Stomach smooth muscle (tissue), 2 donors: ENCODE data around the gene MOV10.
"Not testable (repeated sequence)": the region's sequence is repeated elsewhere in the genome, so short reads cannot be mapped to it uniquely, and the experiment has no call there.

Experiments
- H3K27ac ChIP-seq: one replicate; pipeline ENCODE4 v1.7.0; 2013; ENCODE audit warnings: mild to moderate bottlenecking, low read length, inconsistent platforms
- H3K27me3 ChIP-seq, 2 donors: one replicate each; pipeline ENCODE4 v1.7.0; 2013; ENCODE audit warnings: low read length in 2 of 2; ENCODE audit not compliant: insufficient read depth in 2 of 2, control insufficient read depth in 1 of 2
- H3K36me3 ChIP-seq, 2 donors: one replicate each; pipeline ENCODE4 v1.7.0; 2013; ENCODE audit warnings: low read length in 2 of 2; ENCODE audit not compliant: control insufficient read depth in 2 of 2, insufficient read depth in 2 of 2
- H3K4me1 ChIP-seq: one replicate; pipeline ENCODE4 v1.7.0; 2013; ENCODE audit warnings: low read length; ENCODE audit not compliant: control insufficient read depth, insufficient read depth
- H3K4me3 ChIP-seq, 2 donors: one replicate each; pipeline ENCODE4 v1.7.0; 2013; ENCODE audit warnings: low read length in 2 of 2
- H3K9ac ChIP-seq, 2 donors: one replicate each; pipeline ENCODE4 v1.7.0; 2013; ENCODE audit warnings: low read length in 2 of 2, mild to moderate bottlenecking in 1 of 2
- H3K9me3 ChIP-seq, 2 donors: one replicate each; pipeline ENCODE4 v1.7.0; 2013; ENCODE audit warnings: low read length in 2 of 2; ENCODE audit not compliant: control insufficient read depth in 2 of 2
- donor health status: healthy.
- donor health status: Pancreatic carcinoma.

Gene MOV10

GRCh38 chr1:112637254-112638109 lies 37.0 kb upstream of the MOV10 start:
- H3K27me3 ChIP-seq = no peaks in the 10 kb centered on the region
- no peak overlapping the region for H3K4me3 ChIP-seq
- H3K4me1 ChIP-seq = no peaks in the 10 kb centered on the region
- H3K27ac ChIP-seq = no peak overlapping the region
- no peaks in the 10 kb centered on the region for H3K36me3 ChIP-seq
- H3K9ac ChIP-seq = no peak overlapping the region
- H3K9me3 ChIP-seq = no peaks in the 10 kb centered on the region

GRCh38 chr1:112638110-112638428 lies 36.4 kb upstream of the MOV10 start:
- Histone ChIP-seq H3K9ac (no peak overlapping the region), H3K4me1 (no peaks in the 10 kb centered on the region)

GRCh38 chr1:112640437-112640836 lies 34.0 kb upstream of the MOV10 start:
- H3K27ac ChIP-seq, H3K27me3 ChIP-seq, H3K4me3 ChIP-seq, H3K36me3 ChIP-seq, H3K9me3 ChIP-seq, H3K9ac ChIP-seq, H3K4me1 ChIP-seq: not testable (repeated sequence)

More at GRCh38 chr1:112638110-112638428, 36.4 kb upstream of the MOV10 start:
- H3K27me3 ChIP-seq = no peaks in the 10 kb centered on the region
- H3K4me3 ChIP-seq = no peak overlapping the region
- H3K36me3 ChIP-seq = no peaks in the 10 kb centered on the region
- no peak overlapping the region for H3K27ac ChIP-seq
- no peaks in the 10 kb centered on the region for H3K9me3 ChIP-seq

- Histone ChIP-seq H3K9ac (no peak overlapping the region), H3K4me1 (no peaks in the 10 kb centered on the region), H3K27ac (no peak overlapping the region), H3K4me3 (no peak overlapping the region), H3K36me3 (peaks cover 0 to 5% of the 10 kb centered on the region in 2 donors), H3K9me3 (no peaks in the 10 kb centered on the region), H3K27me3 (no peaks in the 10 kb centered on the region)
Measured at GRCh38 chr1:112643080-112643479, 31.4 kb upstream of the MOV10 start.

- Histone ChIP-seq H3K36me3 (peaks cover 7 to 8% of the 10 kb centered on the region in 2 donors), H3K9ac (no peak overlapping the region), H3K27me3 (no peaks in the 10 kb centered on the region), H3K4me3 (no peak overlapping the region), H3K9me3 (no peaks in the 10 kb centered on the region), H3K4me1 (no peaks in the 10 kb centered on the region), H3K27ac (no peak overlapping the region)
Measured at GRCh38 chr1:112646225-112646624, 28.2 kb upstream of the MOV10 start.

- H3K9ac ChIP-seq = no peak overlapping the region
- no peak overlapping the region for H3K27ac ChIP-seq
- H3K27me3 ChIP-seq = no peaks in the 10 kb centered on the region
- H3K4me1 ChIP-seq = no peaks in the 10 kb centered on the region
- H3K4me3 ChIP-seq = no peak overlapping the region
- peaks cover 8% of the 10 kb centered on the region in 2 donors for H3K36me3 ChIP-seq
- no peaks in the 10 kb centered on the region for H3K9me3 ChIP-seq
Measured at GRCh38 chr1:112651205-112651604, 23.3 kb upstream of the MOV10 start.

GRCh38 chr1:112665857-112666256 lies 8.6 kb upstream of the MOV10 start:
- Histone ChIP-seq H3K4me3 (no peak overlapping the region), H3K27ac (no peak overlapping the region), H3K9ac (no peak overlapping the region), H3K36me3 (peaks cover 24 to 34% of the 10 kb centered on the region in 2 donors), H3K9me3 (no peaks in the 10 kb centered on the region), H3K4me1 (no peaks in the 10 kb centered on the region), H3K27me3 (no peaks in the 10 kb centered on the region)

- Histone ChIP-seq H3K9ac (no peak overlapping the region), H3K36me3 (peaks cover 19 to 31% of the 10 kb centered on the region in 2 donors), H3K27me3 (no peaks in the 10 kb centered on the region), H3K27ac (no peak overlapping the region), H3K9me3 (no peaks in the 10 kb centered on the region), H3K4me1 (no peaks in the 10 kb centered on the region), H3K4me3 (no peak overlapping the region)
Measured at GRCh38 chr1:112666946-112667345, 7.5 kb upstream of the MOV10 start.

GRCh38 chr1:112672009-112672408 lies 2.5 kb upstream of the MOV10 start:
- H3K36me3 ChIP-seq = peaks cover 13 to 20% of the 10 kb centered on the region in 2 donors
- no peaks in the 10 kb centered on the region for H3K9me3 ChIP-seq
- H3K4me1 ChIP-seq = peaks cover 15% of the 10 kb centered on the region
- no peak overlapping the region for H3K4me3 ChIP-seq
- no peaks in the 10 kb centered on the region for H3K27me3 ChIP-seq
- H3K9ac ChIP-seq = no peak overlapping the region
- no peak overlapping the region for H3K27ac ChIP-seq

GRCh38 chr1:112672842-112673241 lies 1.6 kb upstream of the MOV10 start:
- Histone ChIP-seq H3K9ac (no peak overlapping the region), H3K9me3 (no peaks in the 10 kb centered on the region), H3K27ac (no peak overlapping the region), H3K36me3 (peaks cover 10 to 17% of the 10 kb centered on the region in 2 donors), H3K4me3 (no peak overlapping the region), H3K4me1 (peaks cover 15% of the 10 kb centered on the region), H3K27me3 (no peaks in the 10 kb centered on the region)
